ENCODE results near the gene FPGS. TPM values are rescaled to one million over a fixed set of nuclear protein-coding genes. Genes with fewer than 3 reads are reported as not detected.
A peak's percentile ranks its signal among the peaks of the same experiment; 100 is the strongest.

The FPGS gene
- total and polyA plus RNA-seq, 5 donors from 2014 or later: 40.1 to 64.7 (median 46.8) TPM

- H3K27ac ChIP-seq (ENCODE audit: insufficient read depth, low read length, poor library complexity, severe bottlenecking): no peak overlapping the region
- Mint-ChIP-seq H3K27me3 (no peaks in the 10 kb centered on the region), H3K36me3 (peaks cover 11% of the 10 kb centered on the region), H3K4me3 (peak overlapping the region in 1 of 4 donors; percentile 47), H3K9me3 (no peaks in the 10 kb centered on the region), H3K27ac (no peak overlapping the region), H3K4me1 (peaks cover 7 to 46% (median 20%) of the 10 kb centered on the region in 4 donors)
- H3K9me3 ChIP-seq (ENCODE audit: control insufficient read depth in 2 of 2, low read length in 2 of 2): no peaks in the 10 kb centered on the region
- ATAC-seq (ENCODE audit: low read depth in 2 of 2) (no peak), DNase-seq (no peak)
- H3K27me3 ChIP-seq (ENCODE audit: control insufficient read depth, insufficient read depth, low read length): no peaks in the 10 kb centered on the region
- H3K4me1 ChIP-seq (ENCODE audit: control insufficient read depth, insufficient read depth, low read length, poor library complexity, severe bottlenecking): peaks cover 14% of the 10 kb centered on the region
- H3K36me3 ChIP-seq (ENCODE audit: control insufficient read depth, insufficient read depth, low read length): peaks cover 42% of the 10 kb centered on the region
- no peak overlapping the region for H3K4me3 ChIP-seq (ENCODE audit: low read depth, low read length)
Measured at GRCh38 chr9:127793093-127793708, 9.5 kb upstream of the FPGS start.

- Histone ChIP-seq H3K36me3 (ENCODE audit: control insufficient read depth, insufficient read depth, low read length) (peaks cover 33% of the 10 kb centered on the region), H3K27ac (ENCODE audit: insufficient read depth, low read length, poor library complexity, severe bottlenecking) (no peak overlapping the region), H3K4me1 (ENCODE audit: control insufficient read depth, insufficient read depth, low read length, poor library complexity, severe bottlenecking) (peaks cover 14% of the 10 kb centered on the region), H3K9me3 (ENCODE audit: control insufficient read depth in 2 of 2, low read length in 2 of 2) (no peaks in the 10 kb centered on the region), H3K4me3 (ENCODE audit: low read depth, low read length) (no peak overlapping the region), H3K27me3 (ENCODE audit: control insufficient read depth, insufficient read depth, low read length) (no peaks in the 10 kb centered on the region)
- Mint-ChIP-seq H3K36me3 (peaks cover 10% of the 10 kb centered on the region), H3K27ac (no peak overlapping the region), H3K9me3 (no peaks in the 10 kb centered on the region), H3K4me3 (no peak overlapping the region), H3K4me1 (peaks cover 7 to 40% (median 20%) of the 10 kb centered on the region in 4 donors), H3K27me3 (no peaks in the 10 kb centered on the region)
- ATAC-seq (ENCODE audit: low read depth in 2 of 2): no peak
- no peak for DNase-seq
Measured at GRCh38 chr9:127794001-127794791, 8.5 kb upstream of the FPGS start.

GRCh38 chr9:127796225-127796813 lies 6.4 kb upstream of the FPGS start:
- peak overlapping the region; percentile 37 for H3K4me3 ChIP-seq (ENCODE audit: low read depth, low read length)
- H3K27ac ChIP-seq (ENCODE audit: insufficient read depth, low read length, poor library complexity, severe bottlenecking): no peak overlapping the region
- peak overlapping the region; percentile 6 to 75 (median 47) for H3K4me3 Mint-ChIP-seq
- peak; percentile 23 to 30 for ATAC-seq (ENCODE audit: low read depth in 2 of 2)
- H3K4me1 ChIP-seq (ENCODE audit: control insufficient read depth, insufficient read depth, low read length, poor library complexity, severe bottlenecking): peaks cover 14% of the 10 kb centered on the region
- H3K27me3 ChIP-seq (ENCODE audit: control insufficient read depth, insufficient read depth, low read length): no peaks in the 10 kb centered on the region
- peaks cover 12% of the 10 kb centered on the region for H3K36me3 ChIP-seq (ENCODE audit: control insufficient read depth, insufficient read depth, low read length)
- peaks cover 7 to 30% (median 17%) of the 10 kb centered on the region in 4 donors for H3K4me1 Mint-ChIP-seq
- no peaks in the 10 kb centered on the region for H3K36me3 Mint-ChIP-seq
- H3K9me3 ChIP-seq (ENCODE audit: control insufficient read depth in 2 of 2, low read length in 2 of 2): no peaks in the 10 kb centered on the region
- DNase-seq: no peak
- peak overlapping the region; percentile 85 to 96 (median 92) for H3K27ac Mint-ChIP-seq
- H3K27me3 Mint-ChIP-seq: no peaks in the 10 kb centered on the region
- H3K9me3 Mint-ChIP-seq: no peaks in the 10 kb centered on the region

GRCh38 chr9:127796852-127797370 lies 5.8 kb upstream of the FPGS start:
- no peak for DNase-seq
- Histone ChIP-seq H3K4me1 (ENCODE audit: control insufficient read depth, insufficient read depth, low read length, poor library complexity, severe bottlenecking) (peaks cover 14% of the 10 kb centered on the region), H3K4me3 (ENCODE audit: low read depth, low read length) (peak overlapping the region; percentile 37), H3K9me3 (ENCODE audit: control insufficient read depth in 2 of 2, low read length in 2 of 2) (no peaks in the 10 kb centered on the region), H3K27ac (ENCODE audit: insufficient read depth, low read length, poor library complexity, severe bottlenecking) (no peak overlapping the region), H3K27me3 (ENCODE audit: control insufficient read depth, insufficient read depth, low read length) (no peaks in the 10 kb centered on the region), H3K36me3 (ENCODE audit: control insufficient read depth, insufficient read depth, low read length) (peaks cover 8% of the 10 kb centered on the region)
- peak; percentile 23 to 32 for ATAC-seq (ENCODE audit: low read depth in 2 of 2)
- Mint-ChIP-seq H3K36me3 (no peaks in the 10 kb centered on the region), H3K4me1 (peaks cover 7 to 33% (median 18%) of the 10 kb centered on the region in 4 donors), H3K4me3 (peak overlapping the region; percentile 31 to 75 (median 66)), H3K27me3 (no peaks in the 10 kb centered on the region), H3K27ac (peak overlapping the region; percentile 85 to 96 (median 92)), H3K9me3 (no peaks in the 10 kb centered on the region)

GRCh38 chr9:127801955-127802575 lies 617 bp upstream of the FPGS start:
- Histone ChIP-seq H3K4me3 (ENCODE audit: low read depth, low read length) (peak overlapping the region; percentile 62), H3K36me3 (ENCODE audit: control insufficient read depth, insufficient read depth, low read length) (peaks cover 12% of the 10 kb centered on the region), H3K9me3 (ENCODE audit: control insufficient read depth in 2 of 2, low read length in 2 of 2) (no peaks in the 10 kb centered on the region), H3K27ac (ENCODE audit: insufficient read depth, low read length, poor library complexity, severe bottlenecking) (peak overlapping the region; percentile 82), H3K27me3 (ENCODE audit: control insufficient read depth, insufficient read depth, low read length) (no peaks in the 10 kb centered on the region), H3K4me1 (ENCODE audit: control insufficient read depth, insufficient read depth, low read length, poor library complexity, severe bottlenecking) (peaks cover 30% of the 10 kb centered on the region)
- peaks cover 1 to 48% (median 19%) of the 10 kb centered on the region in 4 donors for H3K4me1 Mint-ChIP-seq
- peaks cover 7% of the 10 kb centered on the region for H3K36me3 Mint-ChIP-seq
- H3K27me3 Mint-ChIP-seq: no peaks in the 10 kb centered on the region
- H3K27ac Mint-ChIP-seq: peak overlapping the region; percentile 60 to 94 (median 83)
- peak overlapping the region; percentile 90 to 94 (median 92) for H3K4me3 Mint-ChIP-seq
- DNase-seq (no peak), ATAC-seq (ENCODE audit: low read depth in 2 of 2) (no peak)
- H3K9me3 Mint-ChIP-seq: no peaks in the 10 kb centered on the region

GRCh38 chr9:127803507-127804352 lies 1.0 kb downstream of the FPGS start:
- Mint-ChIP-seq H3K36me3 (peaks cover 14% of the 10 kb centered on the region), H3K4me3 (peak overlapping the region; percentile 90 to 99 (median 92)), H3K4me1 (peaks cover 0 to 38% (median 16%) of the 10 kb centered on the region in 4 donors), H3K27ac (peak overlapping the region; percentile 87 to 93 (median 93)), H3K9me3 (no peaks in the 10 kb centered on the region), H3K27me3 (no peaks in the 10 kb centered on the region)
- peak overlapping the region; percentile 89 for H3K4me3 ChIP-seq (ENCODE audit: low read depth, low read length)
- peaks cover 24% of the 10 kb centered on the region for H3K4me1 ChIP-seq (ENCODE audit: control insufficient read depth, insufficient read depth, low read length, poor library complexity, severe bottlenecking)
- H3K36me3 ChIP-seq (ENCODE audit: control insufficient read depth, insufficient read depth, low read length): peaks cover 25% of the 10 kb centered on the region
- DNase-seq (no peak), ATAC-seq (ENCODE audit: low read depth in 2 of 2) (no peak)
- no peaks in the 10 kb centered on the region for H3K27me3 ChIP-seq (ENCODE audit: control insufficient read depth, insufficient read depth, low read length)
- peak overlapping the region; percentile 82 for H3K27ac ChIP-seq (ENCODE audit: insufficient read depth, low read length, poor library complexity, severe bottlenecking)
- H3K9me3 ChIP-seq (ENCODE audit: control insufficient read depth in 2 of 2, low read length in 2 of 2): no peaks in the 10 kb centered on the region

Measured in CD4-positive, CD25-positive, alpha-beta regulatory T cell (primary cell).